ENCODE measurements around the gene PPP1R1B. TPM values are rescaled to one million over a fixed set of nuclear protein-coding genes. Genes with fewer than 3 reads are reported as not detected.

The PPP1R1B gene
- total RNA-seq, 1 experiment from 2014 or later, result 8.2 TPM

GRCh38 chr17:39642291-39643074, 15.7 kb downstream of the PPP1R1B start:
- Histone ChIP-seq H3K27me3 (replicated peaks; ENCODE audit: insufficient read depth, low read depth, low read length, poor library complexity) (no peaks in the 10 kb centered on the region), H3K36me3 (ENCODE audit: insufficient read depth, low read length, poor library complexity, severe bottlenecking) (no peaks in the 10 kb centered on the region), H3K4me3 (ENCODE audit: low read depth, low read length, poor library complexity, severe bottlenecking) (no peak overlapping the region), H3K4me1 (ENCODE audit: insufficient read depth, low read length, poor library complexity, severe bottlenecking) (no peaks in the 10 kb centered on the region), H3K9me3 (ENCODE audit: low read depth, low read length, poor library complexity, severe bottlenecking) (no peaks in the 10 kb centered on the region), H3K27ac (ENCODE audit: low read depth, low read length, poor library complexity, severe bottlenecking) (no peak overlapping the region)
- intact Hi-C loops (cut with micrococcal nuclease; ENCODE audit: unreplicated experiment), result no loop called here
- POLR2A ChIA-PET (ENCODE audit: low non-redundant PET), result no interaction called here
- DNase-seq (ENCODE audit: low spot score), result no peak
- CTCF ChIA-PET, result no interaction called here
- TF ChIP-seq CTCF (conservative IDR thresholded peaks at IDR 0.05; ENCODE audit: low read depth, low read length), result no peak
- TF ChIP-seq EZH2 (IDR thresholded peaks at IDR 0.05; ENCODE audit: borderline replicate concordance, low read depth, low read length, poor library complexity, severe bottlenecking), result no peak
- BruUV-seq (replicated peaks), result no TSS peak

- no TSS peak for BruUV-seq (replicated peaks)
- Histone ChIP-seq H3K27me3 (replicated peaks; ENCODE audit: insufficient read depth, low read depth, low read length, poor library complexity) (no peaks in the 10 kb centered on the region), H3K27ac (ENCODE audit: low read depth, low read length, poor library complexity, severe bottlenecking) (no peak overlapping the region), H3K4me3 (ENCODE audit: low read depth, low read length, poor library complexity, severe bottlenecking) (no peak overlapping the region), H3K9me3 (ENCODE audit: low read depth, low read length, poor library complexity, severe bottlenecking) (no peaks in the 10 kb centered on the region), H3K36me3 (ENCODE audit: insufficient read depth, low read length, poor library complexity, severe bottlenecking) (no peaks in the 10 kb centered on the region), H3K4me1 (ENCODE audit: insufficient read depth, low read length, poor library complexity, severe bottlenecking) (no peaks in the 10 kb centered on the region)
- CTCF ChIA-PET, result interaction anchor here (0.8 kb wide), 1 partner anchor 22 kb away, joined by 3 read pairs; no protein-coding TSS in a partner anchor
- intact Hi-C loops (cut with micrococcal nuclease; ENCODE audit: unreplicated experiment), result no loop called here
- POLR2A ChIA-PET (ENCODE audit: low non-redundant PET), result no interaction called here
- no peak for TF ChIP-seq CTCF (conservative IDR thresholded peaks at IDR 0.05; ENCODE audit: low read depth, low read length)
- TF ChIP-seq EZH2 (IDR thresholded peaks at IDR 0.05; ENCODE audit: borderline replicate concordance, low read depth, low read length, poor library complexity, severe bottlenecking), result no peak
- no peak for DNase-seq (ENCODE audit: low spot score)
Observed at GRCh38 chr17:39643271-39643670, 16.5 kb downstream of the PPP1R1B start.

- intact Hi-C loops (cut with micrococcal nuclease; ENCODE audit: unreplicated experiment), result no loop called here
- ChIA-PET POLR2A (ENCODE audit: low non-redundant PET) (no interaction called here), CTCF (no interaction called here)
- Histone ChIP-seq H3K27me3 (replicated peaks; ENCODE audit: insufficient read depth, low read depth, low read length, poor library complexity) (no peaks in the 10 kb centered on the region), H3K27ac (ENCODE audit: low read depth, low read length, poor library complexity, severe bottlenecking) (no peak overlapping the region), H3K4me1 (ENCODE audit: insufficient read depth, low read length, poor library complexity, severe bottlenecking) (no peaks in the 10 kb centered on the region), H3K4me3 (ENCODE audit: low read depth, low read length, poor library complexity, severe bottlenecking) (no peak overlapping the region), H3K36me3 (ENCODE audit: insufficient read depth, low read length, poor library complexity, severe bottlenecking) (no peaks in the 10 kb centered on the region), H3K9me3 (ENCODE audit: low read depth, low read length, poor library complexity, severe bottlenecking) (no peaks in the 10 kb centered on the region)
- DNase-seq (ENCODE audit: low spot score), result no peak
- BruUV-seq (replicated peaks), result no TSS peak
- TF ChIP-seq EZH2 (IDR thresholded peaks at IDR 0.05; ENCODE audit: borderline replicate concordance, low read depth, low read length, poor library complexity, severe bottlenecking) (no peak), CTCF (conservative IDR thresholded peaks at IDR 0.05; ENCODE audit: low read depth, low read length) (no peak)
Observed at GRCh38 chr17:39647256-39647655, 20.5 kb downstream of the PPP1R1B start.
